LNCAP (cell line): Measurements from ENCODE around the gene MRPS27.

Experiments used
- CTCF ChIP-seq: fragments of 450-650 bp; IDR thresholded peaks from 2 replicates; pipeline ENCODE4 v1.5.1; 2017; ENCODE audit warnings: mild to moderate bottlenecking

MRPS27 gene

GRCh38 chr5:72347801-72348308 is 27.8 kb upstream of the MRPS27 start:
- TF ChIP-seq CTCF: no peak

- TF ChIP-seq CTCF: no peak
Observed at GRCh38 chr5:72346398-72346797, 26.4 kb upstream of the MRPS27 start.

- no peak for TF ChIP-seq CTCF
Observed at GRCh38 chr5:72338689-72339209, 18.7 kb upstream of the MRPS27 start.

- no peak for TF ChIP-seq CTCF
Observed at GRCh38 chr5:72337159-72337558, 17.1 kb upstream of the MRPS27 start.

- TF ChIP-seq CTCF: no peak
Observed at GRCh38 chr5:72330712-72331111, 10.7 kb upstream of the MRPS27 start.

GRCh38 chr5:72328172-72328571 is 8.1 kb upstream of the MRPS27 start:
- peak; percentile 43; the same call in 1 of the 2 replicates for TF ChIP-seq CTCF

- no peak for TF ChIP-seq CTCF
Observed at GRCh38 chr5:72326306-72326649, 6.2 kb upstream of the MRPS27 start.
